Panc1 (cell line): ENCODE data around the gene TMC3. TPM values are rescaled to one million over a fixed set of nuclear protein-coding genes. Genes with fewer than 3 reads are reported as not detected.

Source experiments
- ATAC-seq: fragments of 200-7000 bp; cut with Tn5 transposase; 2 replicates; pipeline ENCODE4 v1.9.1; 2020; ENCODE audit warnings: mild to moderate bottlenecking, moderate library complexity
- BruUV-seq: library from RNA; stranded (reverse); fragments of 400-500 nt; replicated peaks from 2 replicates; lab custom pipeline; 2021; lab: Mats Ljungman, UMichigan
- CTCF ChIA-PET: fragments of 300-600 bp; sonication (Branson Sonifier 250); formaldehyde crosslinking; loops from one replicate; lab custom pipeline; 2022; ENCODE audit warnings: antibody characterized with exemption; lab: Charles Lee
- POLR2A ChIA-PET: fragments of 300-600 bp; sonication (Branson Sonifier 250); formaldehyde crosslinking; loops from one replicate; lab custom pipeline; 2022; ENCODE audit warnings: antibody characterized with exemption; lab: Charles Lee
- DNase-seq: peaks from one replicate; pipeline ENCODE4 v3.0.0-alpha.2; 2010; ENCODE audit warnings: low read depth, low spot score
- H3K27ac ChIP-seq: 2 replicates; pipeline ENCODE4 v1.5.1; 2011; ENCODE audit warnings: mild to moderate bottlenecking, low read length, inconsistent platforms
- H3K27me3 ChIP-seq: fragments of 200-500 bp; sonication (Bioruptor generic); 2 replicates; pipeline ENCODE4 v1.6.0; 2014; ENCODE audit warnings: low read length, inconsistent platforms; ENCODE audit not compliant: control insufficient read depth, insufficient read depth
- H3K36me3 ChIP-seq: fragments of 200-500 bp; sonication (Bioruptor generic); 2 replicates; pipeline ENCODE4 v1.5.1; 2014; ENCODE audit warnings: inconsistent platforms, mild to moderate bottlenecking, low read length, moderate library complexity; ENCODE audit not compliant: control insufficient read depth, insufficient read depth
- H3K4me1 ChIP-seq: 2 replicates; pipeline ENCODE4 v1.5.1; 2011; ENCODE audit warnings: inconsistent platforms, mild to moderate bottlenecking, low read length, moderate library complexity; ENCODE audit not compliant: control insufficient read depth, insufficient read depth
- H3K4me3 ChIP-seq, 2 experiments: 2 replicates each; pipeline ENCODE4 v1.5.1; 2011 to 2012; ENCODE audit warnings: low read depth in 2 of 2, low read length in 2 of 2, mild to moderate bottlenecking in 2 of 2, inconsistent platforms in 1 of 2, moderate library complexity in 1 of 2
- H3K9me3 ChIP-seq: fragments of 200-500 bp; sonication (Bioruptor generic); 2 replicates; pipeline ENCODE4 v1.5.1; 2014; ENCODE audit warnings: low read depth, mild to moderate bottlenecking, inconsistent platforms, low read length, moderate library complexity; ENCODE audit not compliant: control insufficient read depth, insufficient read depth
- POLR2AphosphoS5 ChIP-seq: IDR thresholded peaks from 2 replicates; pipeline ENCODE4 v1.6.1; 2012; ENCODE audit warnings: mild to moderate bottlenecking, low read depth, low read length, moderate library complexity
- REST ChIP-seq, 2 experiments: IDR thresholded peaks; 2 replicates each; pipeline ENCODE4 v1.6.1; 2011 to 2012; ENCODE audit warnings: low read depth in 2 of 2, control low read depth in 1 of 2, low read length in 1 of 2, mild to moderate bottlenecking in 1 of 2, moderate library complexity in 1 of 2; ENCODE audit not compliant: insufficient read depth in 1 of 2
- SIN3A ChIP-seq: IDR thresholded peaks from 2 replicates; pipeline ENCODE4 v1.6.1; 2012; ENCODE audit warnings: low read depth, mild to moderate bottlenecking, low read length, moderate library complexity, borderline replicate concordance; ENCODE audit not compliant: insufficient read depth
- TCF7L2 ChIP-seq: IDR thresholded peaks from 2 replicates; pipeline ENCODE4 v1.6.1; 2011; ENCODE audit warnings: mild to moderate bottlenecking, low read depth, low read length, inconsistent platforms
- in situ Hi-C: cut with HindIII; loops from 2 replicates; pipeline ENCODE4 v1.10.0; 2016; ENCODE audit warnings: low sequenced_read_pairs, low pct_unique_long_range_greater_than_20kb
- intact Hi-C: fragments of 100-400 bp; cut with micrococcal nuclease; formaldehyde crosslinking; loops from one replicate; pipeline ENCODE4 v1.10.0; 2022; ENCODE audit not compliant: unreplicated experiment
- total RNA-seq: library from RNA; stranded (reverse); gene quantifications from one replicate; pipeline ENCODE4 v1.2.1, GENCODE V29; 2021; ENCODE audit not compliant: unreplicated experiment
- TF ChIP-seq, protein P1 (sequence below): fragments of 450-650 bp; IDR thresholded peaks from 2 replicates; pipeline ENCODE4 v1.5.1; 2017; ENCODE audit warnings: mild to moderate bottlenecking

The TMC3 gene
- total RNA-seq, 1 experiment from 2014 or later = not detected

DNA sequence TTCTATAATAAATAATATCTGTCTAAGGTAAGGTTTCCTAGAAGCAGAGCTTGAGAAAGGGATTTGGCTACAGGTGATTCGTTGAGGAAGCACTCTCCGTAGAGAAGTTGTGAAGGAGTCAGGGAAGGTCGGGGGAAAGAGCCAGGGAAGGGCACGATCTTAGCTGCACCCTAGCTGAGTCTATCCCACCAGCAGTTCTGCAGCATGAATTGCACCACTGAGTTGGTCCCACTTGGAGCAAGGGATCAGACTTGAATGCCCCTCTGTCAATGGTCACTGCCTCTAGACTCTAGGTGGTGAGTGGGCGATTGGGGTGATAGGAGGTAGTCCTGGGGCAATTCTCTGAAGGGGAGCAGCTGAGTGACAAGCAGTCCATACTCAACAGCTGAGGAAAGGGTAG lies 13.5 kb downstream of the TMC3 start:
- ATAC-seq (no peak), DNase-seq (no peak)
- ChIA-PET CTCF (no interaction called here), POLR2A (no interaction called here)
- Histone ChIP-seq H3K27ac (no peak overlapping the region), H3K36me3 (no peaks in the 10 kb centered on the region), H3K9me3 (no peaks in the 10 kb centered on the region), H3K4me3 (no peak overlapping the region), H3K27me3 (peaks cover 12% of the 10 kb centered on the region; the same call in 1 of the 2 replicates), H3K4me1 (no peaks in the 10 kb centered on the region)
- intact Hi-C loops = no loop called here
- in situ Hi-C loops = no loop called here
- TF ChIP-seq POLR2AphosphoS5 (no peak), TCF7L2 (no peak), SIN3A (no peak)
- BruUV-seq = no TSS peak

- intact Hi-C loops = no loop called here
- in situ Hi-C loops = no loop called here
- H3K27ac ChIP-seq = no peak overlapping the region
- ATAC-seq = no peak
- H3K36me3 ChIP-seq = no peaks in the 10 kb centered on the region
- H3K27me3 ChIP-seq = peaks cover 12% of the 10 kb centered on the region
- CTCF ChIA-PET = no interaction called here
- H3K4me3 ChIP-seq = no peak overlapping the region
- no peak for DNase-seq
- POLR2A ChIA-PET = no interaction called here
- TF ChIP-seq, protein P1, sequence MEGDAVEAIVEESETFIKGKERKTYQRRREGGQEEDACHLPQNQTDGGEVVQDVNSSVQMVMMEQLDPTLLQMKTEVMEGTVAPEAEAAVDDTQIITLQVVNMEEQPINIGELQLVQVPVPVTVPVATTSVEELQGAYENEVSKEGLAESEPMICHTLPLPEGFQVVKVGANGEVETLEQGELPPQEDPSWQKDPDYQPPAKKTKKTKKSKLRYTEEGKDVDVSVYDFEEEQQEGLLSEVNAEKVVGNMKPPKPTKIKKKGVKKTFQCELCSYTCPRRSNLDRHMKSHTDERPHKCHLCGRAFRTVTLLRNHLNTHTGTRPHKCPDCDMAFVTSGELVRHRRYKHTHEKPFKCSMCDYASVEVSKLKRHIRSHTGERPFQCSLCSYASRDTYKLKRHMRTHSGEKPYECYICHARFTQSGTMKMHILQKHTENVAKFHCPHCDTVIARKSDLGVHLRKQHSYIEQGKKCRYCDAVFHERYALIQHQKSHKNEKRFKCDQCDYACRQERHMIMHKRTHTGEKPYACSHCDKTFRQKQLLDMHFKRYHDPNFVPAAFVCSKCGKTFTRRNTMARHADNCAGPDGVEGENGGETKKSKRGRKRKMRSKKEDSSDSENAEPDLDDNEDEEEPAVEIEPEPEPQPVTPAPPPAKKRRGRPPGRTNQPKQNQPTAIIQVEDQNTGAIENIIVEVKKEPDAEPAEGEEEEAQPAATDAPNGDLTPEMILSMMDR = no peak
- TF ChIP-seq SIN3A (no peak), TCF7L2 (no peak), REST (IDR thresholded peaks at IDR 0.05; ENCODE audit: insufficient read depth in 1 of 2, low read depth in 2 of 2, low read length in 1 of 2) (no peak), POLR2AphosphoS5 (no peak)
- H3K4me1 ChIP-seq = no peaks in the 10 kb centered on the region
- no TSS peak for BruUV-seq
- H3K9me3 ChIP-seq = no peaks in the 10 kb centered on the region
Observed at GRCh38 chr15:81358248-81358647, 15.8 kb downstream of the TMC3 start.

DNA sequence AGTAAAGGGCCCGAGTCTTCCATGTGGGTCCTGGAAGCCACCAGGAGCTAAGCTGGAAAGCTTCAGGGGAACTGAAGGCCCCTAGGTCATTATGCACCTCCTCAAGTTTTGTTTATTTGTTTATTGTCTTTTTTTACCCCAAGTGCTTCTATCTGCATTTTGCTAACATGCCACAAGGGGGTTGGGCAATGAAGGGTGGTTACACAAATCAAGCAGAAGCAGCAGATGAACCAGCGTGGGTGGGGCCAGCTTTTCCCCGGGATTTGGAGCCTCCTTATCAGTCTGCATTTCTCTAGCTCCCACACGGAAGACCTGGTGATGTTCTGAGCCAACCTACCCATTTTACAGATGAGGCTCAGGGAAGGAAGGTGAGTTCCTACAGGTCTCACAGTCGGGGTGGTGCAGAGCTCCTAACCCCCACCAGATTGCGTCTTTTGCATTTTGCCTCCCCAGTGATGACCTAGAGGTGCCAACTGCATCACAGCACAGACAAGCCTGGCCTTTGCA lies 16.8 kb downstream of the TMC3 start:
- H3K4me1 ChIP-seq = no peaks in the 10 kb centered on the region
- in situ Hi-C loops = no loop called here
- POLR2A ChIA-PET = no interaction called here
- H3K9me3 ChIP-seq = no peaks in the 10 kb centered on the region
- BruUV-seq = no TSS peak
- no peaks in the 10 kb centered on the region for H3K36me3 ChIP-seq
- H3K27ac ChIP-seq = no peak overlapping the region
- CTCF ChIA-PET = interaction anchor here (0.7 kb wide), 1 partner anchor 71 kb away, joined by 3 read pairs; no protein-coding TSS in a partner anchor
- TF ChIP-seq REST (IDR thresholded peaks at IDR 0.05; ENCODE audit: insufficient read depth in 1 of 2, low read depth in 2 of 2, low read length in 1 of 2) (no peak), TCF7L2 (no peak), SIN3A (no peak)
- TF ChIP-seq, protein P1 = no peak
- peaks cover 12% of the 10 kb centered on the region for H3K27me3 ChIP-seq
- H3K4me3 ChIP-seq = no peak overlapping the region
- DNase-seq = no peak
- no peak for ATAC-seq
- intact Hi-C loops = no loop called here
